A549 (cell line): Measurements from ENCODE around the gene MBD3L1. TPM values are rescaled to one million over a fixed set of nuclear protein-coding genes. Genes with fewer than 3 reads are reported as not detected.

Experiments used
- ATAC-seq, 2 experiments: fragments of 200-7000 bp in 1 of 2; fragments of >200 bp in 1 of 2; cut with Nextera tagmentation in 1 of 2; cut with Tn5 transposase in 1 of 2; 3 replicates each; pipeline versions ENCODE4 v1.8.0 to v1.9.1; 2018 to 2020; ENCODE audit warnings: mild to moderate bottlenecking in 1 of 2, moderate library complexity in 1 of 2
- CTCF ChIA-PET: fragments of 300-600 bp; sonication (Branson Sonifier 250); formaldehyde crosslinking; extraction: SDS; loops from one replicate; lab custom pipeline; 2021; ENCODE audit warnings: antibody characterized with exemption, inconsistent platforms; lab: Yijun Ruan, JAX
- POLR2A ChIA-PET: fragments of 350-600 bp; formaldehyde crosslinking; extraction: SDS; loops from one replicate; lab custom pipeline; 2021; ENCODE audit warnings: antibody characterized with exemption, inconsistent platforms; lab: Yijun Ruan, JAX
- DNase-seq, 2 experiments: peaks; one replicate each; pipeline versions ENCODE4 v3.0.0 to v3.0.0-alpha.2; 2011 to 2016; ENCODE audit warnings: low read depth in 1 of 2, low spot score in 1 of 2
- FAIRE-seq: peaks from 2 replicates; lab custom pipeline; 2011; peaks lifted over from hg19 to GRCh38; lab: Jason Lieb, UNC
- H3K27ac ChIP-seq, 2 experiments: fragments of >200 bp; sonication (Bioruptor Twin); formaldehyde crosslinking; 3 replicates each; pipeline ENCODE4 v1.5.1; 2016 to 2017
- H3K4me1 ChIP-seq: fragments of >200 bp; sonication (Bioruptor Twin); formaldehyde crosslinking; 3 replicates; pipeline ENCODE4 v1.6.1; 2016
- H3K4me2 ChIP-seq: fragments of >200 bp; sonication (Bioruptor Twin); formaldehyde crosslinking; 3 replicates; pipeline ENCODE4 v1.6.1; 2016
- H3K4me3 ChIP-seq: fragments of >200 bp; sonication (Bioruptor Twin); formaldehyde crosslinking; 3 replicates; pipeline ENCODE4 v1.5.1; 2016
- H3K9me3 ChIP-seq: fragments of >200 bp; sonication (Bioruptor Twin); formaldehyde crosslinking; 3 replicates; pipeline ENCODE4 v1.6.1; 2016
- ATOH8 ChIP-seq: fragments of 250-450 bp; sonication (Bioruptor Pico); IDR thresholded peaks from 2 replicates; pipeline ENCODE4 v1.5.0; 2020; ENCODE audit warnings: low read depth, mild to moderate bottlenecking, moderate library complexity
- CEBPB ChIP-seq, 2 experiments: fragments of >200 bp in 1 of 2; sonication (Bioruptor Twin) in 1 of 2; formaldehyde crosslinking in 1 of 2; IDR thresholded peaks; 2 replicates each; pipeline ENCODE4 v1.6.1; 2012 to 2016
- CHD2 ChIP-seq: fragments of 150-350 bp; IDR thresholded peaks from 2 replicates; pipeline ENCODE4 v1.6.1; 2014; ENCODE audit warnings: low read length; ENCODE audit not compliant: partially characterized antibody
- E2F6 ChIP-seq: IDR thresholded peaks from 2 replicates; pipeline ENCODE4 v1.6.1; 2012; ENCODE audit warnings: low read depth, borderline replicate concordance
- EHMT2 ChIP-seq: fragments of 200-600 bp; sonication (generic); IDR thresholded peaks from 2 replicates; pipeline ENCODE4 v1.6.1; 2016; ENCODE audit warnings: antibody characterized with exemption, low read depth, mild to moderate bottlenecking, moderate library complexity
- EP300 ChIP-seq, 2 experiments: fragments of >200 bp; sonication (Bioruptor Twin); formaldehyde crosslinking; IDR thresholded peaks; 2 replicates in 1 of 2; 3 replicates in 1 of 2; pipeline ENCODE4 v1.6.1; 2016 to 2017
- FOXS1 ChIP-seq: fragments of 250-450 bp; sonication (Bioruptor Pico); IDR thresholded peaks from 2 replicates; pipeline ENCODE4 v1.5.0; 2020; ENCODE audit warnings: mild to moderate bottlenecking, moderate library complexity
- GATA3 ChIP-seq: IDR thresholded peaks from 2 replicates; pipeline ENCODE4 v1.6.1; 2012; ENCODE audit warnings: borderline replicate concordance
- HEYL ChIP-seq: fragments of 250-450 bp; sonication (Bioruptor Pico); IDR thresholded peaks from 2 replicates; pipeline ENCODE4 v1.8.0; 2021; ENCODE audit warnings: mild to moderate bottlenecking, moderate library complexity
- HOXA7 ChIP-seq: fragments of 250-450 bp; sonication (Bioruptor Pico); IDR thresholded peaks from 2 replicates; pipeline ENCODE4 v1.5.0; 2020; ENCODE audit warnings: mild to moderate bottlenecking, moderate library complexity
- JUNB ChIP-seq: fragments of >200 bp; sonication (Bioruptor Twin); formaldehyde crosslinking; IDR thresholded peaks from 2 replicates; pipeline ENCODE4 v1.6.1; 2016
- NFE2L2 ChIP-seq: fragments of 150-350 bp; conservative IDR thresholded peaks from 2 replicates; pipeline ENCODE4 v1.6.1; 2014; ENCODE audit warnings: low read length
- NR3C1 ChIP-seq: fragments of >200 bp; sonication (Bioruptor Twin); formaldehyde crosslinking; IDR thresholded peaks from 3 replicates; pipeline ENCODE4 v1.6.1; 2017
- PHF8 ChIP-seq: fragments of 200-600 bp; sonication (generic); IDR thresholded peaks from 2 replicates; pipeline ENCODE4 v1.6.1; 2016; ENCODE audit warnings: low read depth, mild to moderate bottlenecking, antibody characterized with exemption, moderate library complexity, borderline replicate concordance
- POLR2A ChIP-seq: IDR thresholded peaks from 2 replicates; pipeline ENCODE4 v1.6.1; 2012; ENCODE audit warnings: mild to moderate bottlenecking, low read length
- RARB ChIP-seq: fragments of 250-450 bp; sonication (Bioruptor Pico); IDR thresholded peaks from 2 replicates; pipeline ENCODE4 v1.8.0; 2021; ENCODE audit warnings: mild to moderate bottlenecking, moderate library complexity
- RCOR1 ChIP-seq: fragments of 150-350 bp; IDR thresholded peaks from 2 replicates; pipeline ENCODE4 v1.6.1; 2014; ENCODE audit warnings: antibody characterized with exemption, low read length, low read depth
- REST ChIP-seq: fragments of 200-600 bp; sonication (generic); IDR thresholded peaks from 2 replicates; pipeline ENCODE4 v1.6.1; 2016; ENCODE audit warnings: antibody characterized with exemption, mild to moderate bottlenecking, moderate library complexity
- RFX5 ChIP-seq: fragments of 450-650 bp; IDR thresholded peaks from 2 replicates; pipeline ENCODE4 v1.7.1; 2014; ENCODE audit warnings: antibody characterized with exemption, mild to moderate bottlenecking, moderate library complexity
- SMC3 ChIP-seq: fragments of >200 bp; sonication (Bioruptor Twin); formaldehyde crosslinking; IDR thresholded peaks from 3 replicates; pipeline ENCODE4 v1.6.1; 2018; ENCODE audit warnings: inconsistent platforms
- USF2 ChIP-seq: fragments of 450-650 bp; IDR thresholded peaks from 2 replicates; pipeline ENCODE4 v1.6.1; 2014; ENCODE audit warnings: antibody characterized with exemption
- WGBS: methylation state at CpG from one replicate; pipeline ENCODE4 v1.1.6; 2017; ENCODE audit errors: missing lambda C conversion rate; 5-methylcytosine and 5-hydroxymethylcytosine counted together
- polyA plus RNA-seq, 4 experiments: library from polyadenylated mRNA; depleted of rRNA in 3 of 4; stranded (reverse); fragments of >200 nt; fragmentation: RNase III in 1 of 4; extraction: RNeasy Plus Mini Kit Qiagen cat#74134 plus additional on column Dnase treatment in 1 of 4; gene quantifications; 2 replicates in 3 of 4; 3 replicates in 1 of 4; pipeline ENCODE4 v1.2.3, GENCODE V29; 2011 to 2017
- TF ChIP-seq, protein P1 (sequence below): fragments of 250-450 bp; sonication (Bioruptor Pico); IDR thresholded peaks from 2 replicates; pipeline ENCODE4 v1.5.0; 2021; ENCODE audit warnings: mild to moderate bottlenecking, moderate library complexity, borderline replicate concordance

Gene MBD3L1
- polyA plus RNA-seq, 2 of the 4 experiments (the other 2 are of a cell fraction), result not detected

DNA sequence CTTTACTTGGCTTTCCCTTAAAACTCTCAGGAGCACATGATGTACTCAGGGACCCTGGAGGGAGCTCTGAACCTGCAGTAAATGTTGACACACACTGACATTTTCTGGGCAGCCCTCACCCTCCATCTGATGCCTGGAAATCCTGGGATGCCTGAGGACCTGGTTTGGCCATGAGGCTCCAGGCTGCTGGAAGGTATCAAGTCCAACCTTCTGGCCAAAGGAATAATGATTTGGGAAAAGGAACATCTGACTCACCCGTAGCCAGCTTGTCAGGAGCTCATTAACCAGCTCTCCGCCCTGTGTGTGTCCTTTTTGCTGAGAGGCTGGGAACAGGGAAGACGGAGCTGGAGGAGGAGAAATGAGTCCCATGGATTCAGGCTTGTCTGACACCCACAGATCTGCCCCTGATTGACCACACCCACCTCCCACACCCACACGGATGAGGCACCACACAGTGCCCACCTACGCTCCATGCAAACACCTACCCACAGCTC, 10.4 kb upstream of the MBD3L1 start:
- Histone ChIP-seq H3K27ac (no peak overlapping the region), H3K4me1 (no peaks in the 10 kb centered on the region), H3K4me2 (no peak overlapping the region), H3K4me3 (no peak overlapping the region), H3K9me3 (peaks cover 20% of the 10 kb centered on the region; the same call in 2 of the 3 replicates)
- FAIRE-seq (no peak), ATAC-seq (no peak), DNase-seq (no peak)
- CTCF ChIA-PET, result no interaction called here
- TF ChIP-seq RCOR1, result no peak
- no peak for TF ChIP-seq E2F6
- no peak for TF ChIP-seq HEYL (CRISPR knock-in tag)
- TF ChIP-seq CHD2, result no peak
- no peak for TF ChIP-seq GATA3
- no peak for TF ChIP-seq POLR2A
- no peak for TF ChIP-seq RFX5
- TF ChIP-seq NR3C1, result no peak
- no peak for TF ChIP-seq SMC3
- no peak for TF ChIP-seq FOXS1 (CRISPR knock-in tag)
- TF ChIP-seq JUNB, result no peak
- TF ChIP-seq EP300 (IDR thresholded peaks at IDR 0.05), result no peak
- TF ChIP-seq RARB (CRISPR knock-in tag), result no peak
- TF ChIP-seq USF2, result no peak
- no peak for TF ChIP-seq ATOH8
- TF ChIP-seq EHMT2, result no peak
- TF ChIP-seq, protein P1, sequence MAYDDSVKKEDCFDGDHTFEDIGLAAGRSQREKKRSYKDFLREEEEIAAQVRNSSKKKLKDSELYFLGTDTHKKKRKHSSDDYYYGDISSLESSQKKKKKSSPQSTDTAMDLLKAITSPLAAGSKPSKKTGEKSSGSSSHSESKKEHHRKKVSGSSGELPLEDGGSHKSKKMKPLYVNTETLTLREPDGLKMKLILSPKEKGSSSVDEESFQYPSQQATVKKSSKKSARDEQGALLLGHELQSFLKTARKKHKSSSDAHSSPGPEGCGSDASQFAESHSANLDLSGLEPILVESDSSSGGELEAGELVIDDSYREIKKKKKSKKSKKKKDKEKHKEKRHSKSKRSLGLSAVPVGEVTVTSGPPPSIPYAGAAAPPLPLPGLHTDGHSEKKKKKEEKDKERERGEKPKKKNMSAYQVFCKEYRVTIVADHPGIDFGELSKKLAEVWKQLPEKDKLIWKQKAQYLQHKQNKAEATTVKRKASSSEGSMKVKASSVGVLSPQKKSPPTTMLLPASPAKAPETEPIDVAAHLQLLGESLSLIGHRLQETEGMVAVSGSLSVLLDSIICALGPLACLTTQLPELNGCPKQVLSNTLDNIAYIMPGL (CRISPR knock-in tag), result no peak
- TF ChIP-seq NFE2L2, result no peak
- TF ChIP-seq HOXA7 (CRISPR knock-in tag), result no peak
- no peak for TF ChIP-seq CEBPB (IDR thresholded peaks at IDR 0.05)
- POLR2A ChIA-PET, result no interaction called here
- 66% methylated on average over 5 of the region's 5 CpGs for WGBS

DNA sequence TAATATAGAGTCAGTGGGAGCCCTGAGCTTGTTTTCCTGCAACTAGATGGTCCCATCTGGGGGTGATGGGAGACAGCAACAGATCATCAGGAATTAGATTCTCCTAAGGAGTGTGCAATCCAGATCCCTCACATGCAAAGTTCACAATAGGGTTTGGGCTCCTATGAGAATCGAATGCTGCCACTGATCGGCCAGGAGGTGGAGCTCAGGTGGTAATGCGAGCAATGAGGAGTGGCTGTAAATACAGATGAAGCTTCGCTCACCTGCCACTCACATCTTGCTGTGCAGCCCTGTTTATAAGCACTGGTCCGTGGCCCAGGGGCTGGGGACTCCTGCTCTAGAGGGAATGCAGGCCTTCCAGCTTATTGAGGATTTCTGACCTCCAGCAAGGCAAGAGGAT, 5.8 kb upstream of the MBD3L1 start:
- no peak for ATAC-seq
- Histone ChIP-seq H3K4me2 (no peak overlapping the region), H3K27ac (no peak overlapping the region), H3K4me1 (peaks cover 2% of the 10 kb centered on the region; the same call in 1 of the 3 replicates), H3K9me3 (no peaks in the 10 kb centered on the region), H3K4me3 (no peak overlapping the region)
- no peak for FAIRE-seq
- ChIA-PET CTCF (no interaction called here), POLR2A (no interaction called here)
- DNase-seq, result peak in 1 of 2 experiments; percentile 4
- WGBS, result 93% methylated on average over 5 of the region's 5 CpGs
- TF ChIP-seq REST (no peak), RCOR1 (no peak), PHF8 (no peak)
